ENCODE measurements around the gene PPP2R3A.

The PPP2R3A gene

GRCh38 chr3:135944831-135945230 is 20.7 kb upstream of the PPP2R3A start:
- TF ChIP-seq, protein P1, sequence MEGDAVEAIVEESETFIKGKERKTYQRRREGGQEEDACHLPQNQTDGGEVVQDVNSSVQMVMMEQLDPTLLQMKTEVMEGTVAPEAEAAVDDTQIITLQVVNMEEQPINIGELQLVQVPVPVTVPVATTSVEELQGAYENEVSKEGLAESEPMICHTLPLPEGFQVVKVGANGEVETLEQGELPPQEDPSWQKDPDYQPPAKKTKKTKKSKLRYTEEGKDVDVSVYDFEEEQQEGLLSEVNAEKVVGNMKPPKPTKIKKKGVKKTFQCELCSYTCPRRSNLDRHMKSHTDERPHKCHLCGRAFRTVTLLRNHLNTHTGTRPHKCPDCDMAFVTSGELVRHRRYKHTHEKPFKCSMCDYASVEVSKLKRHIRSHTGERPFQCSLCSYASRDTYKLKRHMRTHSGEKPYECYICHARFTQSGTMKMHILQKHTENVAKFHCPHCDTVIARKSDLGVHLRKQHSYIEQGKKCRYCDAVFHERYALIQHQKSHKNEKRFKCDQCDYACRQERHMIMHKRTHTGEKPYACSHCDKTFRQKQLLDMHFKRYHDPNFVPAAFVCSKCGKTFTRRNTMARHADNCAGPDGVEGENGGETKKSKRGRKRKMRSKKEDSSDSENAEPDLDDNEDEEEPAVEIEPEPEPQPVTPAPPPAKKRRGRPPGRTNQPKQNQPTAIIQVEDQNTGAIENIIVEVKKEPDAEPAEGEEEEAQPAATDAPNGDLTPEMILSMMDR (IDR thresholded peaks at IDR 0.05; ENCODE audit: insufficient read depth, missing control alignments), result no peak
- FAIRE-seq (no peak), DNase-seq (ENCODE audit: insufficient read length, low spot score) (no peak)

DNA sequence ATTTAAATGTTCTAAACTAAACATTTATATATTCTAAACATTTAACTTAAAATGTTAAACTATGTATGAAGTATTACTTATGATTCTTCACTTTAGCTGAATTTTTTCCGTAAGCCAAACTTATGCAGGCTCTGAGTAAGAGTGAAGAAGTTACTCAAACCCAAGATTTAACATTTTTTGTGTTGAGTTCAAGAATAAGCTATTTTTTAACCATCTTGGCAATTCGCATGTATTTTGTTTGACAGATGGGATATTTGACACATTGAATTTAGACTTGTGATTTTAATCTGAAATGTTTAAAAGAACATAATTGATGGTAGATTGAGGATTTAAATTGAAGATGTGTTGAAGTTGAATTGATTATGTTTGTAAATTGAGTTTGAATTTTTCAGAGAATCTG is 14.6 kb upstream of the PPP2R3A start:
- FAIRE-seq, result no peak
- TF ChIP-seq, protein P1 (IDR thresholded peaks at IDR 0.05; ENCODE audit: insufficient read depth, missing control alignments), result no peak
- no peak for DNase-seq (ENCODE audit: insufficient read length, low spot score)

GRCh38 chr3:135964160-135964955 is 1.2 kb upstream of the PPP2R3A start:
- DNase-seq (ENCODE audit: insufficient read length, low spot score) (no peak), FAIRE-seq (no peak)
- TF ChIP-seq, protein P1 (IDR thresholded peaks at IDR 0.05; ENCODE audit: insufficient read depth, missing control alignments), result no peak

DNA sequence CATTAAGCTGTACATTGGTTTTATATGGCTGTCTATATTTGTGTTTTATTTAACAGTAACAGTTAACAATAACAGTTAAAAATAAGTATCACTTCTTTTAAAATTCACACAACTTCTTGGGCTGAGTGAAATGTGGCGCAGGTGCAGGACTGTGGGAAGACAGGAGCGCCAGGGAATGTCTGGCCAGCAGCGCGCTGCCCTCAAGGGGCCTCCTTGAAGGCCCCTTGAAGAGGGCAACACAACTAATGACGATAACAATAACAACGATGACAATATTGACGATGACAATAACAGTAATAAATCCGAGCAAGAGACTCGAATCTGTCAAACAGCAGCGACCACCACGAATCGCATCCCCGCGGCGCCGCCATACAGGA is 411 bp upstream of the PPP2R3A start:
- TF ChIP-seq, protein P1 (IDR thresholded peaks at IDR 0.05; ENCODE audit: insufficient read depth, missing control alignments), result no peak
- DNase-seq (ENCODE audit: insufficient read length, low spot score), result no peak
- FAIRE-seq, result no peak

GRCh38 chr3:135966271-135966961 is 888 bp downstream of the PPP2R3A start:
- DNase-seq (ENCODE audit: insufficient read length, low spot score) (no peak), FAIRE-seq (no peak)
- TF ChIP-seq, protein P1 (IDR thresholded peaks at IDR 0.05; ENCODE audit: insufficient read depth, missing control alignments), result no peak

- FAIRE-seq, result no peak
- TF ChIP-seq, protein P1 (IDR thresholded peaks at IDR 0.05; ENCODE audit: insufficient read depth, missing control alignments), result no peak
- no peak for DNase-seq (ENCODE audit: insufficient read length, low spot score)
These were observed 1.4 kb downstream of the PPP2R3A start for GRCh38 chr3:135966962-135967274.

DNA sequence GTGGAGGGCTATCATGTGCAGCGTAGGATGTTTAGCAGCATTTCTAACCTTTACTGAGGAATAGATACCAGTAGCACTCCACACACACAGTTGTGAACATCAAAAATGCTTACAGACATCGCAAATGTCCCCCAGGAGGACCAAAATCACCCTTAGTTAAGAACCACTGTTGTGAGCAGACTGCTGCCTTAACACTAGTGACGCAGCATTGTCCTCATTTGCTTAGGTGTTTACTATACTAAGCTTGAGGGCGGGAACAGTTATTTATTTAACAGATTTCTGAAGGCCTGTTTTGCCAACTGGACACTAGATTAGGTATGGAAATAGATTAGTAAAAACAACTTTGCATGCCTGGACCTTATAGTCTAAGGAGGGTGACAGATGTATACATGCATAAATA is 2.3 kb downstream of the PPP2R3A start:
- FAIRE-seq, result no peak
- TF ChIP-seq, protein P1 (IDR thresholded peaks at IDR 0.05; ENCODE audit: insufficient read depth, missing control alignments), result no peak
- DNase-seq (ENCODE audit: insufficient read length, low spot score), result no peak

Measured in D721Med (cell line).